Heart right ventricle (tissue), 16 donors: Measurements from ENCODE around the gene DFFB. TPM values are rescaled to one million over a fixed set of nuclear protein-coding genes. Genes with fewer than 3 reads are reported as not detected.

Experiments
- ATAC-seq, 8 donors: fragments of 200-7000 bp; cut with Tn5 transposase; one replicate each; pipeline ENCODE4 v1.9.1; 2020; ENCODE audit warnings: mild to moderate bottlenecking in 8 of 8, moderate library complexity in 8 of 8, moderate number of reproducible peaks in 1 of 8
- DNase-seq, 2 donors: peaks; one replicate each; pipeline ENCODE4 v3.0.0-alpha.2; 2020
- H3K27ac ChIP-seq, 10 donors: fragments of 200-600 bp; sonication (generic) in 2 of 10; one replicate each; pipeline versions ENCODE4 v1.5.0 to v1.8.0; 2020 to 2022; ENCODE audit warnings: mild to moderate bottlenecking in 3 of 10
- H3K27me3 ChIP-seq, 7 donors: fragments of 200-600 bp; one replicate each; pipeline ENCODE4 v1.8.0; 2021 to 2022; ENCODE audit warnings: mild to moderate bottlenecking in 2 of 7
- H3K36me3 ChIP-seq, 9 donors: fragments of 200-600 bp; sonication (generic) in 1 of 9; one replicate each; pipeline versions ENCODE4 v1.5.0 to v1.8.0; 2020 to 2022; ENCODE audit warnings: mild to moderate bottlenecking in 2 of 9
- H3K4me1 ChIP-seq, 9 donors: fragments of 200-600 bp; sonication (generic) in 1 of 9; one replicate each; pipeline versions ENCODE4 v1.5.0 to v1.8.0; 2020 to 2022; ENCODE audit warnings: mild to moderate bottlenecking in 4 of 9
- H3K4me3 ChIP-seq, 10 donors: fragments of 200-600 bp; sonication (generic) in 2 of 10; one replicate each; pipeline versions ENCODE4 v1.5.0 to v1.8.0; 2020 to 2022; ENCODE audit warnings: mild to moderate bottlenecking in 7 of 10, moderate library complexity in 2 of 10
- H3K9me3 ChIP-seq, 11 donors: fragments of 200-600 bp in 10 of 11; sonication (generic) in 2 of 11; one replicate each; pipeline versions ENCODE4 v1.5.0 to v1.8.0; 2013 to 2022; ENCODE audit warnings: mild to moderate bottlenecking in 2 of 11, control low read depth in 1 of 11, moderate library complexity in 1 of 11
- CTCF ChIP-seq, 9 donors: fragments of 200-600 bp; sonication (generic) in 2 of 9; IDR thresholded peaks; one replicate each; pipeline versions ENCODE4 v1.5.0 to v1.8.0; 2021 to 2022; ENCODE audit warnings: antibody characterized with exemption in 9 of 9, mild to moderate bottlenecking in 5 of 9, moderate library complexity in 1 of 9
- WGBS, 2 donors: extraction: QIAGEN DNeasy Blood & Tissue Kit; methylation state at CpG; one replicate each; pipeline ENCODE4 v1.1.7; 2013; ENCODE audit warnings: inconsistent platforms in 1 of 2; 5-methylcytosine and 5-hydroxymethylcytosine counted together
- intact Hi-C, 10 donors: fragments of 100-400 bp; cut with DNase I; formaldehyde crosslinking; loops; one replicate each; pipeline versions ENCODE4 v1.11.1 to v1.14.2; 2022
- polyA plus RNA-seq, 2 donors: library from polyadenylated mRNA; stranded (reverse); fragments of 200-250 nt; gene quantifications; one replicate each; pipeline ENCODE4 v1.2.3, GENCODE V29; 2013
- total RNA-seq, 10 donors: library from RNA; stranded (reverse); fragmentation: NEBNext Ultra II Directional in 3 of 10; extraction: Animal tissue kit (Norgen Biotek cat#: 25700) in 3 of 10; gene quantifications; one replicate each; pipeline versions ENCODE4 v1.2.1 to v1.2.4, GENCODE V29; 2021 to 2023
- donor health status: Arrhythmogenic right ventricular cardiomyopathy.
- donor health status: ischemic (EF 13 %, LVEDD 7.1; RV severe dilation, severe dysfunction).
- donor health status: healthy with polysubstance abuse.
- donor health status: DM: no; HTN: yes; CAD: no.
- donor health status: DM: no; HTN: no; CAD: no.
- donor health status: ischemic (EF 25% LVEDD 6.9; RV normal size, moderate dysfunction).
- donor health status: ischemic (EF 25% LVEDD 5.7; RV mildly dilated, moderate dysfunction).
- donor health status: healthy.
- donor health status: DM: yes; HTN: yes; CAD: no.
- donor health status: Ischemic cardiomyopathy.
- donor health status: ischemic (EF 35%, LVEDD 5.7; RV mildly dilated, moderate dysfunction).
- donor health status: nonischemic (EF 11% LVEDD 7.7; RV severe dilation, severe dysfunction).
- donor health status: DM: yes; HTN: yes; CAD: no.
- donor health status: PGD.
- donor health status: ischemic (EF 29% LVEDD 5.4; RV normal size, mild dysfunction).
- donor health status: nonischemic (EF 23%, LVEDD 6.1; RV moderate dilation, normal function).

DFFB gene
- total and polyA plus RNA-seq, 12 donors, result 1.2 to 7.9 (median 2.3) TPM

GRCh38 chr1:3903141-3904005, 46.1 kb downstream of the DFFB start:
- no peak for TF ChIP-seq CTCF (IDR thresholded peaks at IDR 0.05)
- 77 to 82% methylated on average over 16 of the region's 16 CpGs for WGBS, 2 donors
- ATAC-seq, result no peak
- H3K4me3 ChIP-seq, result no peak overlapping the region
- H3K9me3 ChIP-seq, result peaks cover 0 to 9% (median 3%) of the 10 kb centered on the region in 11 donors
- intact Hi-C loops, result loop anchor here in 2 of 10 donors (5.0 kb wide), 1 partner anchor 46 kb away; the partner anchor contains the start of genes CEP104 (in 2 of the 2) and DFFB (in 2 of the 2)
- no peaks in the 10 kb centered on the region for H3K36me3 ChIP-seq
- H3K27me3 ChIP-seq, result no peaks in the 10 kb centered on the region
- DNase-seq, result no peak
- no peak overlapping the region for H3K27ac ChIP-seq
- H3K4me1 ChIP-seq, result peaks cover 0 to 20% (median 9%) of the 10 kb centered on the region in 9 donors

GRCh38 chr1:3904006-3904842, 46.9 kb downstream of the DFFB start:
- no peak for ATAC-seq
- DNase-seq, result no peak

DNA sequence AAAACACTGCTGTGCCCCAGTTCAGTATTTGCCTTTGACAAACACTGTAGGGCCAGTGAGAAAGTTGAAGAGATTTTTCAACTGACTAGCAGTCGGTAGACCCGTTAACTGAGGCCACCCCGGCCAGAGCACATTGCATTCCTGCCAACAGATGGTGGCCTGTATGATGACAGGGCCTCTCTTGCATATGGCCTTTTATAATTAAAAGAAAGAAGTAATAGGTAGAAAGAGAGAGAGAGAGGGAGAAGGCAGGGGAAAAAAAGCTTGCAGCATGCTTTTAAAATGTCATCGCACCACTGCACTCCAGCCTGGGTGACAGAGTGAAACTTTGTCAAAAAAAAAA, 47.5 kb downstream of the DFFB start:
- TF ChIP-seq CTCF (IDR thresholded peaks at IDR 0.05), result no peak
- no peak for DNase-seq
- Histone ChIP-seq H3K27me3 (peaks cover 0 to 4% (median under 1%) of the 10 kb centered on the region in 7 donors), H3K9me3 (no peaks in the 10 kb centered on the region), H3K27ac (no peak overlapping the region), H3K4me1 (peaks cover 0 to 7% (median 0%) of the 10 kb centered on the region in 9 donors), H3K36me3 (no peaks in the 10 kb centered on the region), H3K4me3 (no peak overlapping the region)
- ATAC-seq, result no peak
- WGBS, 2 donors, result 79 to 87% methylated on average over 4 of the region's 4 CpGs
- intact Hi-C loops, result loop anchor here in 2 of 10 donors (5.0 kb wide), 1 partner anchor 48 kb away; the partner anchor contains the start of genes CEP104 (in 2 of the 2) and DFFB (in 2 of the 2)

More at GRCh38 chr1:3904006-3904842, 46.9 kb downstream of the DFFB start:
- Histone ChIP-seq H3K27me3 (no peaks in the 10 kb centered on the region), H3K27ac (no peak overlapping the region), H3K4me3 (no peak overlapping the region), H3K4me1 (peaks cover 0 to 11% (median 5%) of the 10 kb centered on the region in 9 donors), H3K9me3 (peaks cover 0 to under 1% (median 0%) of the 10 kb centered on the region in 11 donors), H3K36me3 (no peaks in the 10 kb centered on the region)
- TF ChIP-seq CTCF (IDR thresholded peaks at IDR 0.05), result no peak
- intact Hi-C loops, result loop anchor here in 2 of 10 donors (5.0 kb wide), 1 partner anchor 47 kb away; the partner anchor contains the start of genes CEP104 (in 2 of the 2) and DFFB (in 2 of the 2)
- WGBS, 2 donors, result 78 to 81% methylated on average over 24 of the region's 24 CpGs
